T47D (cell line): ENCODE results near the gene UBE2C.
"Not testable (repeated sequence)": the region's sequence is repeated elsewhere in the genome, so short reads cannot be mapped to it uniquely, and the experiment has no call there.

Source experiments
- DNase-seq, 2 experiments: peaks; one replicate each; pipeline versions ENCODE4 v3.0.0 to v3.0.0-alpha.2; 2011 to 2012; ENCODE audit warnings: low read depth in 1 of 2, low spot score in 1 of 2
- JUND ChIP-seq: IDR thresholded peaks from 2 replicates; pipeline ENCODE4 v1.6.1; 2012; ENCODE audit warnings: low read depth
- in situ Hi-C: cut with HindIII; loops from 2 replicates; pipeline ENCODE4 v1.10.0; 2016; ENCODE audit warnings: low sequenced_read_pairs, low pct_unique_long_range_greater_than_20kb

The UBE2C gene

DNA sequence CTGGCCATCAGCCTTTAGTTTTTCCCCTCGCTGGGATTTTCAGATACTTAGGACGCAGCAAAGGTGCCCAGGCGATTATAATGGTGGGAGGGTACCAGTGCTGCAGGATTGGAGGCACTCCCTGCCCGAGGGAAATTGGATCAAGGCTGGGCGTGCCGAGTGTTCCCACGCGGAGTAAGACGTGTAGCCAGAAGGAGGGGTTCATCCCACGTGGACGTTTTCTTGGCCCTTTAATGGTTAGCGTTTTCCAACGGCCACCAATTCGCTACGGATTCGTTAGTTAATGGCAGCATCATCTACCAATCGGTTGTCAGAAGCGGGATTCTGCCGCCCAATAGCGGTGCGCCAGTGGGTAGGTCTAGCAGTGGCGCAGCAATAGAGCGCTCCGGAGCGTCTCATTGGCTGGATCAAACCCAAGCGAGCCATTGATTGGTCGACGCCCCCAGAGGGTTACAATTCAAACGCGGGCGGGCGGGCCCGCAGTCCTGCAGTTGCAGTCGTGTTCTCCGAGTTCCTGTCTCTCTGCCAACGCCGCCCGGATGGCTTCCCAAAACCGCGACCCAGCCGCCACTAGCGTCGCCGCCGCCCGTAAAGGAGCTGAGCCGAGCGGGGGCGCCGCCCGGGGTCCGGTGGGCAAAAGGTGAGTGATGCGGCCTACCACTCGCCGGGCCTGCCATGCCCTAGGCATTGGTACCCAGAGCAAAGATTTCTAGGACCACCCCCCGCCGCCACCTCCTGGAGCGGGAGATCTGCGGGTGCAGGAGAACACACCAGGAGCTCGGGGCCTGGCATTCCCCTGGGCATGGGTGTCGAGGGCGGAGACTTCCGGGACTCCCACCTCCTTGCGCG is at the start of gene UBE2C:
TSS of gene UBE2C (plus strand) at position 488 of the 849 bp plus-strand sequence. CDS start at position 540, 52 bp downstream.
- peak; percentile 100 for DNase-seq
- no peak for TF ChIP-seq JUND
- in situ Hi-C loops: no loop called here

DNA sequence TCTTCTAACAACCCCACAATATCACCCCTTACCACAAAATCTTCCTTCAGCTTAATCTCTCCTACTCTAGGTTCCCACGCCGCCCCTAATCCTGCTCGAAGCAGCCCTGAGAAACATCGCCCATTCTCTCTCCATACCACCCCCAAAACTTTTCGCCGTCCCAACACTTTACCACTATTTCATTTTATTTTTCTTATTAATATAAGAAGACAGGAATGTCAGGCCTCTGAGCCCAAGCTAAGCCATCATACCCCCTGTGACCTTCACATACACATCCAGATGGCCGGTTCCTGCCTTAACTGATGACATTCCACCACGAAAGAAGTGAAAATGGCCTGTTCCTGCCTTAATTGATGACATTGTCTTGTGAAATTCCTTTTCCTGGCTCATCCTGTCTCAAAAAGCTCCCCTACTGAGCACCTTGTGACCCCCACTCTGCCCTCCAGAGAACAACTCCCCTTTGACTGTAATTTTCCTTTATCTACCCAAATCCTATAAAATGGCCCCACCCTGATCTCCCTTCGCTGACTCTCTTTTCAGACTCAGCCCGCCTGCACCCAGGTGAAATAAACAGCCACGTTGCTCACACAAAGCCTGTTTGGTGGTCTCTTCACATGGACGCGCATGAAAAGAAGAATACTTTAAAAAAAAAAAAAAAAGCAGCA is 47.7 kb upstream of the UBE2C start:
- DNase-seq, in situ Hi-C loops: not testable (repeated sequence)

- in situ Hi-C loops: no loop called here
- no peak for DNase-seq
- TF ChIP-seq JUND: no peak
Observed at GRCh38 chr20:45765307-45765875, 47.1 kb upstream of the UBE2C start.

GRCh38 chr20:45765980-45766379 is 46.5 kb upstream of the UBE2C start:
- no peak for TF ChIP-seq JUND
- no peak for DNase-seq
- in situ Hi-C loops: no loop called here

DNA sequence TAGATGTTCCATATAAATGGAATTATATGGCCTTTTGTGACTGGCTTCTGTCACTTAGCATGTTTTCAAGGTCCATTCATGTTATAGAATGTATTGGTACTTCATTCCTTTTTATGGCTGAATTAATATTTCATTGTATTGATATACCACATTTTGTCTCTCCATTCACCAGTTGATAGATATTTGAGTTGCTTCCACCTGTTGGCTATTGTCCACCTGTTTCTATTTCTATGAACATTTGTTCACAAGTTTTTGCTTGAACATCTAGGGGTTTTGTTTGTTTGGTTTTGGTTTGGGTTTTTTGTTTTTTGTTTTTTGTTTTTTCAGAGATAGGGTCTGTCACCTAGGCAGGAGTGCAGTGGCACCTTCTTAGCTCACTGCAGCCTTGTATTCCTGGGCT is 44.0 kb upstream of the UBE2C start:
- no peak for DNase-seq

DNA sequence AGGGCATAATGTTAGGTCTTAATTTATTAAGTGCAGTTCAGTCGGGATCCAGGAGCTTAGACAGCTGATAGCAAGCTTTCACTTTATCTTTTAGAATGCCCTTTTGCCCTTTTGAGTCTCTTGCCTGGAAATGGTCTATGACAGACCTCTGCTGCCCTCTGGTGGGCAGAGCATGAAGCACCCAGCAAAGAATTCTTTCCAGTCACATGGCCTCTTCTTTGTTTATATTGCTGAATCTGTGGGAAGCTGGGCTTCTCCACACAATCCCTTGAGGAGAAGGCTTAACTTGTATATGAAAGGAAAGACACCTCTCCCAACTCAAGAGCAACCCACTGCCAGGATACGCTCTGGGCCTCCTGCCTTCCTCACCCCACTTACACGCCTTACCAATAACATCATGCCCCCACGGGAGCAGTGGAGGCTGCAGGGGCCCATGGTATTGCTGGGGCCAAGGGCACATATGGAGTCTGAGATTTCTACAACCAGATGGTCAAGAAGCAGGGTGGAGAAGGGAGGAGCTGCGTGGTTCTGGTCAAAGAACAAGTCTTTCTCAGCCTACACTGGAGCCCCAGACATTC is 41.2 kb upstream of the UBE2C start:
- TF ChIP-seq JUND: no peak
- peak; percentile 34 to 82 for DNase-seq
- in situ Hi-C loops: no loop called here

More for the DNA sequence above, 44.0 kb upstream of the UBE2C start:
- no peak for TF ChIP-seq JUND
- in situ Hi-C loops: no loop called here

DNA sequence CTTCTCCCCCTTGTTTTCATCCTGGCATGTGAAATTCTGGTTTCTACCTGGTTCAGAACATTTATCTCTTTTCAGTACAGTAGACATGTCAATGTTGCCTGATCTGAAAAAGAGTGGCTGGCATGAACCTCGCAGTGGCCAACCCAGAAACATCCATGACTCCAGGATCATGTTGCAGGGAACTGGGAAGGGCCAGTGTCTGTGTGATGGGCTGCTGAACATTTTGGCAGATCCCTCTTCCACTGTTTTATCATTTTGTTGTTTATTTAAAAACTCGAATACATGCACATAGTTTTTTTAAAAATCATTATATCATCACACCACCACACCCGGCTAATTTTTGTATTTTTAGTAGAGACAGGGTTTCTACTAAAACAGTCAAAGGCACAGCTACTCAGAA is 39.8 kb upstream of the UBE2C start:
- no peak for TF ChIP-seq JUND
- in situ Hi-C loops: no loop called here
- DNase-seq: no peak

DNA sequence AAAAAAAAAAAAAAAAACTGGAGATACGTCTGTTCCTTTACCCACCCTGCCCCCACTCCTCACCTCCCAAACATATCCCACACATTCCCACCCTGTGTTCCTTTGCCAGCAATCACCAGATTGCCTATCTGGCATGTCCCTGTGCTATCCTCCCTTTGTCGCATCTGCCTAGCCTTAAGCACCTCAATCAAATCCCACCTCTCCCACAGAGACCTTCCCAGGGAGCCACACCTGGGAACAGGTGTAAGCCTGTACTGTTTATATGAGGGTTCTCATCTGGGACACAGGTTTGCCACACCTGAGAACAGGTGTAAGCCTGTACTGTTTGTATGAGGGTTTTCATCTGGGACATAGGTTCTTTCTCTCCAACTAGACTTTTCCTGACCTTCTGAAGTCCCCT is 37.5 kb upstream of the UBE2C start:
- in situ Hi-C loops: no loop called here
- DNase-seq: no peak
- no peak for TF ChIP-seq JUND

DNA sequence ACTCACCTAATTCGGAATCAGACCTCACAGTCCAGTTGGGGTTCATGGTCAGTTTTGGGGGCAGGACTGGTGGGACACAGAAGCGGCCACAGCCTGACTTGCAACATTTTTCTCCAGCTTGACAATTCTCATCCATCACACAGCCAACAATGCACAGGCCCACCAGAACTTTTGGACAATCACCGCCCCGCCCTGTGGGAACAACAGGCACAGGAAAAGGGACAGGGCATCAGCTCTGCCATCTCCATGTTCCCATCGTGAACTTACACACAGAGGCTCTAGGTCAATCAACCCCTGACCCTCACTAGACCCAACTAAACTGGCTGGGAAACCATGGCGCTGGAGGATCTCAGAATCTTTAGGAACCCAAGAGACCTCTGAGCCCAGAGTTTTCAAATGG is 37.0 kb upstream of the UBE2C start:
- TF ChIP-seq JUND: no peak
- DNase-seq: no peak
- in situ Hi-C loops: no loop called here

DNA sequence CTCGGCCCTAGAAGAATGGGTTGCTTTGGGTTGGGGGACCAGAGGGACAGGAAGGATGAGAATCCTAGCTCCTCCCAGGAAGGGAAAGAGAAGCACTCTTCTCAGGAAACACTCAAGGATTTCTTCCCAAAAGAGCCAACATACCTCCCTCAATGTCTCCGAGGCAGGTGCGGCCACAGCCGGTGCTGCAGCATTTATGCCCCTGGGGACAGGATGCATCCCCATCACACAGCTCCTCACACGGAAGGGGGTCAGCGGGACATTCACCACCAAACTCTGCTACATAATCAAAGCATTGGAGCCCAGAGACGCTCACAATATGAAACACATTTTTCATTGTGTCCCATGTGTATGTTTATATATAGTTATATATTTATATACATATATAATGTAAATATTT is 35.5 kb upstream of the UBE2C start:
- in situ Hi-C loops: no loop called here
- DNase-seq: no peak
- no peak for TF ChIP-seq JUND

GRCh38 chr20:45779011-45779915 is 33.2 kb upstream of the UBE2C start:
- TF ChIP-seq JUND: peak; percentile 99
- in situ Hi-C loops: no loop called here
- peak; percentile 81 to 98 for DNase-seq

- no peak for TF ChIP-seq JUND
- in situ Hi-C loops: no loop called here
- no peak for DNase-seq
Observed at GRCh38 chr20:45780159-45780558, 32.3 kb upstream of the UBE2C start.
